A673 (cell line): ENCODE measurements around the gene APMAP. TPM values are rescaled to one million over a fixed set of nuclear protein-coding genes. Genes with fewer than 3 reads are reported as not detected.

Experiments used
- BruUV-seq: library from RNA; stranded (reverse); fragments of 400-500 nt; replicated peaks from 2 replicates; lab custom pipeline; 2021; lab: Mats Ljungman, UMichigan
- CTCF ChIA-PET: fragments of 300-600 bp; sonication (Branson Sonifier 250); formaldehyde crosslinking; loops from one replicate; lab custom pipeline; 2022; ENCODE audit warnings: antibody characterized with exemption; lab: Charles Lee
- POLR2A ChIA-PET: fragments of 300-600 bp; sonication (Branson Sonifier 250); formaldehyde crosslinking; loops from one replicate; lab custom pipeline; 2022; ENCODE audit warnings: antibody characterized with exemption; ENCODE audit not compliant: low non-redundant PET; lab: Charles Lee
- DNase-seq: peaks from one replicate; pipeline ENCODE4 v3.0.0-alpha.2; 2015; ENCODE audit warnings: low spot score
- H3K27ac ChIP-seq: fragments of 200-600 bp; sonication (generic); 2 replicates; pipeline ENCODE4 v1.5.1; 2016; ENCODE audit warnings: mixed run types, low read depth, mild to moderate bottlenecking, mixed read lengths, antibody characterized with exemption, low read length; ENCODE audit not compliant: poor library complexity, severe bottlenecking
- H3K27me3 ChIP-seq: fragments of 200-600 bp; sonication (generic); replicated peaks from 2 replicates; pipeline ENCODE4 v1.6.1; 2017; ENCODE audit warnings: mixed run types, low read depth, mild to moderate bottlenecking, mixed read lengths, antibody characterized with exemption, low read length; ENCODE audit not compliant: insufficient read depth, poor library complexity
- H3K36me3 ChIP-seq: fragments of 200-600 bp; sonication (generic); 2 replicates; pipeline ENCODE4 v1.6.1; 2016; ENCODE audit warnings: mixed run types, mild to moderate bottlenecking, mixed read lengths, antibody characterized with exemption, low read length; ENCODE audit not compliant: insufficient read depth, poor library complexity, severe bottlenecking
- H3K4me1 ChIP-seq: fragments of 200-600 bp; sonication (generic); 2 replicates; pipeline ENCODE4 v1.6.1; 2017; ENCODE audit warnings: mixed run types, mild to moderate bottlenecking, mixed read lengths, antibody characterized with exemption, low read length; ENCODE audit not compliant: insufficient read depth, poor library complexity, severe bottlenecking
- H3K4me3 ChIP-seq: fragments of 200-600 bp; sonication (generic); 2 replicates; pipeline ENCODE4 v1.5.1; 2016; ENCODE audit warnings: low read depth, mixed run types, mild to moderate bottlenecking, mixed read lengths, low read length; ENCODE audit not compliant: poor library complexity, severe bottlenecking
- H3K9me3 ChIP-seq: fragments of 200-600 bp; sonication (generic); 2 replicates; pipeline ENCODE4 v1.6.1; 2016; ENCODE audit warnings: mixed run types, low read depth, mild to moderate bottlenecking, mixed read lengths, antibody characterized with exemption, low read length; ENCODE audit not compliant: poor library complexity, severe bottlenecking
- EZH2 ChIP-seq: fragments of 200-600 bp; sonication (generic); IDR thresholded peaks from 2 replicates; pipeline ENCODE4 v1.6.1; 2017; ENCODE audit warnings: borderline replicate concordance, low read depth, mild to moderate bottlenecking, mixed read lengths, antibody characterized with exemption, low read length; ENCODE audit not compliant: poor library complexity, severe bottlenecking
- intact Hi-C: fragments of 100-400 bp; cut with micrococcal nuclease; formaldehyde crosslinking; loops from one replicate; pipeline ENCODE4 v1.10.0; 2022; ENCODE audit not compliant: unreplicated experiment
- total RNA-seq: library from RNA; stranded (reverse); gene quantifications from 2 replicates; pipeline ENCODE4 v1.2.3, GENCODE V29; 2021
- TF ChIP-seq, protein P1 (sequence below): fragments of 300-800, 200-600 bp; sonication (generic); conservative IDR thresholded peaks from 2 replicates; pipeline ENCODE4 v1.5.1; 2017; ENCODE audit warnings: low read depth, mild to moderate bottlenecking, antibody characterized with exemption, low read length, moderate library complexity, mixed read lengths

The APMAP gene
- total RNA-seq, 1 experiment from 2014 or later, result 70.3 TPM

DNA sequence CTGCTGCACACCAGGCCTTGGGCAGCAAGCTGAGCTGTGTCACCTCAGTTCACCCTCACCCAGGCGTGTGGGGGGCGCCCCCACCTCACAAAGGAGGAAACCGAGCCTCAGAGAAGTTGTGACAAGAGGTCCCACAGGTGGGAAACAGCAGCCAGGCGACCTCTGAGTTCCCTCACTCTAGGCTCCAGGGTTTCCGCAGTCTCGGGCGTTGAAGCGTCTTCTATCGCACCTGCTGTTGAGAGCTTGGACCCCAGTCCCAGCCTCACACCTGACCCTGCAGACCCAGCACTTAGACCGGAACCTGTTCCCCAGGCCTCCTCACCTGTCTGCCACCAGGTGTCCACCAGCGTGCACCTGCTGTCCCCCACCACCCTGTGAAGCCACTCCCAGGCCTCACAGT lies 22.3 kb upstream of the APMAP start:
- H3K4me1 ChIP-seq, result no peaks in the 10 kb centered on the region
- no peaks in the 10 kb centered on the region for H3K36me3 ChIP-seq
- no peaks in the 10 kb centered on the region for H3K27me3 ChIP-seq
- H3K9me3 ChIP-seq, result no peaks in the 10 kb centered on the region
- no peak overlapping the region for H3K4me3 ChIP-seq
- intact Hi-C loops, result no loop called here
- POLR2A ChIA-PET, result no interaction called here
- CTCF ChIA-PET, result no interaction called here
- BruUV-seq, result no TSS peak
- TF ChIP-seq EZH2, result no peak
- TF ChIP-seq, protein P1, sequence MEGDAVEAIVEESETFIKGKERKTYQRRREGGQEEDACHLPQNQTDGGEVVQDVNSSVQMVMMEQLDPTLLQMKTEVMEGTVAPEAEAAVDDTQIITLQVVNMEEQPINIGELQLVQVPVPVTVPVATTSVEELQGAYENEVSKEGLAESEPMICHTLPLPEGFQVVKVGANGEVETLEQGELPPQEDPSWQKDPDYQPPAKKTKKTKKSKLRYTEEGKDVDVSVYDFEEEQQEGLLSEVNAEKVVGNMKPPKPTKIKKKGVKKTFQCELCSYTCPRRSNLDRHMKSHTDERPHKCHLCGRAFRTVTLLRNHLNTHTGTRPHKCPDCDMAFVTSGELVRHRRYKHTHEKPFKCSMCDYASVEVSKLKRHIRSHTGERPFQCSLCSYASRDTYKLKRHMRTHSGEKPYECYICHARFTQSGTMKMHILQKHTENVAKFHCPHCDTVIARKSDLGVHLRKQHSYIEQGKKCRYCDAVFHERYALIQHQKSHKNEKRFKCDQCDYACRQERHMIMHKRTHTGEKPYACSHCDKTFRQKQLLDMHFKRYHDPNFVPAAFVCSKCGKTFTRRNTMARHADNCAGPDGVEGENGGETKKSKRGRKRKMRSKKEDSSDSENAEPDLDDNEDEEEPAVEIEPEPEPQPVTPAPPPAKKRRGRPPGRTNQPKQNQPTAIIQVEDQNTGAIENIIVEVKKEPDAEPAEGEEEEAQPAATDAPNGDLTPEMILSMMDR, result no peak
- H3K27ac ChIP-seq, result no peak overlapping the region
- DNase-seq, result no peak

DNA sequence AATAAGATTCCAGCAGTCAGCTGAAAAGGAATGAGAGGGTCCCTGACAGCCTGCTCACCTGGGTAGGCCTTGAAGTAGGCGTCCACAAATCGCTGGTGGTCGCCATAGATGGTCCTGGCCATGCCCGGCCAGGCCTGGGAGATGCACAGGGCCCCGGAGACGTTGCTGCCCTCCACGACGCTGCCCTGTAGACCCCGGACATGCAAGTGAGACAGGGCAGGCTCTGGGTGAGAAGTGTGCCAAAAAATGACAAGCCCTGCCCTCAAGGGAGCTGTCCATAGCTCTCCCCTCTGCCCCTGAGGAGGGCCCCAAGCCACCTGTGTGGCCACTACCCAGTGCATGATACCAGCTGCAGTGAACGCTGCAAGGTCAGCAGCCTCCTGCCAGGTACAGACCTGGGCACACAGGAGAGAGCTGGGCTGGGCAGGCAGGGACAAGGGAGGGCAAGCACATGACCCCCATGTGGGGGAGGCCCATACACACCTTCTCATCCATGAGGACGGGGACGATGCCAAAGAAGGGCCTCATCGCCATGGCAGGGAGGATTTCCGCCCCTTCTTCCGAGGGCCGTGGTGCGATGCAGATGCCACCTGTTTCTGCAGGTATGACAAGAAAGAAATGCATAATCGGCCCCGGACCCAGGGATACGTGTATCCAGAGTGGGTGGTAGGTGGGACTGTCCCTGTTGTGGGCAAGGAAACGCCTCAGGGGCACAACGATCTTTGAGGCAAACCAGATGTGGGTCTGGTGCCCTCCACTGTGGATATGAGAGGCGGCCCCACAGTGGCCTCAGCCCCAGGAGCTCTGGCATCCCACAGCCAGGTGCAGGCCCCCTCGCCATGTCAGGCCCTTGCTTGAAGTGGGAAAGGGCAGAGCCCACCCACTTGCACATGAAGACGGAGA lies 21.2 kb upstream of the APMAP start:
- Histone ChIP-seq H3K9me3 (no peaks in the 10 kb centered on the region), H3K27ac (no peak overlapping the region), H3K4me3 (no peak overlapping the region), H3K36me3 (no peaks in the 10 kb centered on the region), H3K27me3 (no peaks in the 10 kb centered on the region), H3K4me1 (no peaks in the 10 kb centered on the region)
- no peak for DNase-seq
- POLR2A ChIA-PET, result interaction anchor here (0.6 kb wide), 1 partner anchor 23 kb away, joined by 3 read pairs; no protein-coding TSS in a partner anchor
- CTCF ChIA-PET, result no interaction called here
- BruUV-seq, result no TSS peak
- TF ChIP-seq EZH2, result no peak
- TF ChIP-seq, protein P1, result no peak
- intact Hi-C loops, result no loop called here

DNA sequence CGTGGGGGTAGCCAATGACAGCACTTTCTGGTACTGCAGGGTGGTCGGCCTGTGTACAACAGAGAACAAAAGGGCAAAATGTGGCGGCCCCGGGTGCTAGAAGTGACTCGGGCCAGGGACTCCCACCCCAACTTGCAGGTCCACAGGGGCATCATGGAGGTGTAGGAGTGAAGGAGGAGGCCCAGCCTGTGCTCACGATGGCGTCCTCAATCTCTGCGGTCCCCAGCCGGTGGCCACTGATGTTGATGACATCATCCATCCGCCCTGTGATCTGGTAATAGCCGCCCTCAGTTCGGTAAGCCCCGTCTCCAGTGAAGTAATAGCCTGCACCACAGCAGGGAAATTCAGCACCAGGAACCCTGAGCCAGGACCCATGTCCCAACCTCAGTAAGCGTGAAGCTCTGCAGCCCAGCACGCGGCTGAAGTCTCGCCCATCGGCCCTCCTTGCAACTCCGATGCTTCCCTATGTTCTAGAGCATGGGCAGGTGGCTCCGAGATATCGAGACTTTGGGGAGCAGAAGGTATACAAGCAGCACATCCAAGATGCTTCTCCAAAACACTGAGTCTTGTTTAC lies 20.2 kb upstream of the APMAP start:
- POLR2A ChIA-PET, result no interaction called here
- Histone ChIP-seq H3K4me1 (no peaks in the 10 kb centered on the region), H3K4me3 (no peak overlapping the region), H3K36me3 (no peaks in the 10 kb centered on the region), H3K9me3 (no peaks in the 10 kb centered on the region), H3K27ac (no peak overlapping the region), H3K27me3 (no peaks in the 10 kb centered on the region)
- no TSS peak for BruUV-seq
- intact Hi-C loops, result no loop called here
- CTCF ChIA-PET, result no interaction called here
- TF ChIP-seq EZH2, result no peak
- TF ChIP-seq, protein P1, result no peak
- no peak for DNase-seq
